Suppressor macrophage treated with lipopolysaccharide for 4 hours (primary cell): ENCODE results near the gene MYL6.

Source experiments
- DNase-seq: peaks from one replicate; pipeline ENCODE4 v3.0.0-alpha.2; 2020

Gene MYL6

DNA sequence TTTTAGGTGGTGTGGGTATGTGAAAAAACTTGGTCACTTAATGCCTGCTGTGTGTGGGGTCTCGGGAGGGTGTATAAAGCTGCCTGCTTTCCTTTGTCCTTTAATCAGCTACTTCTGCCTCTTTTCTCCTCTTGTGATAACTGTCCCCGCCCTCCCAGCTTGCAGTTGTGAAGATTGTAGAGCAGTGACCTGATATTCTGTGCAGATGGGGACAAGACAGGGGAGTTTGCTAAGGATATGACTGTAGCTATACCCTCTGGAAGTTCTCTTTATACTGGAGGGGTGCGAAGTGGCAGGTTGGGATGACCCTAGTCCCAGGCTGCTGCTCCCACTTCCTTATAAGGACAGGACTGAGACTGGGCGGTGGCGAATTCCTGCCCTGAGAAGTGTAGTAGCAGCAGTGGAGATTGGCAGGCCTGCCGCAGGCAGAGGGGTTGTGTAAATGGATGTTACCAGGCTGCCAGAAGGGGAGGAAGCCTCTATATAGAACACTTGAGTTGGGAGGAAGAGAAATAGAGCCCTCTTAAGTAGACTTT, 835 bp downstream of the MYL6 start:
- DNase-seq, result peak; percentile 65

GRCh38 chr12:56159482-56160192, 1.5 kb downstream of the MYL6 start:
- DNase-seq, result no peak

GRCh38 chr12:56160193-56160763, 2.1 kb downstream of the MYL6 start:
- DNase-seq, result peak; percentile 34

DNA sequence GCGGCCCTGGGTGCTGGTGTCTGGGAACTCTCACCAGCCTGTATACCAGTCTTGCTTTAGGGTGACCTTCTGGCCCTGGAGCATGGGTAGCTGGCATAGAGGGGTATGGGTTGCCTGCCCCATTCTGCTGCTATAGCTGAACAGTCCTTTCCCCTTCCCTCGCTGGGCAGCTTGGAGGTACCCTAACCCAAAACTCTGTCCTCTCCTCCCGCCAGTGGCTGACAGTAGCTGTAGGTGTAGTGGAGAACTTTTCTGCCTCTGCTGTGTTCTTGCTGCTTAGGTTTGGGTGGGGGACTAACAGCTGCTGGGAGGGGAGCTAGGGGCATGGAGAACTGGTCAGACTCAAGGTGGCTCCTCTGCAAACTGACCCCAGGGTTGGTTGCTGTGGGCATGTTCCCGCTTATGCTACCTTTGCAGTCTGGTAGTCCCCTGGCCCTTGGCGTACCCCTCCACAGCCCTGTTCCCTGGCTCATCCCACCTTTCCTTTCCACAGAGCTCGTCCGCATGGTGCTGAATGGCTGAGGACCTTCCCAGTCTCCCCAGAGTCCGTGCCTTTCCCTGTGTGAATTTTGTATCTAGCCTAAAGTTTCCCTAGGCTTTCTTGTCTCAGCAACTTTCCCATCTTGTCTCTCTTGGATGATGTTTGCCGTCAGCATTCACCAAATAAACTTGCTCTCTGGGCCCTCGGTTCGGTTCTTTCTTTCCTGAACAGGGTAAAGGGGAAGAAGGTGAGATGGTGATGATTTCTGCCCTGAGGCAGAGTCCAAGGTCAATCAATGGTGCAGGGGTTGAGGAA, 2.9 kb downstream of the MYL6 start:
- no peak for DNase-seq

GRCh38 chr12:56161690-56162351, 3.7 kb downstream of the MYL6 start:
- DNase-seq, result no peak

DNA sequence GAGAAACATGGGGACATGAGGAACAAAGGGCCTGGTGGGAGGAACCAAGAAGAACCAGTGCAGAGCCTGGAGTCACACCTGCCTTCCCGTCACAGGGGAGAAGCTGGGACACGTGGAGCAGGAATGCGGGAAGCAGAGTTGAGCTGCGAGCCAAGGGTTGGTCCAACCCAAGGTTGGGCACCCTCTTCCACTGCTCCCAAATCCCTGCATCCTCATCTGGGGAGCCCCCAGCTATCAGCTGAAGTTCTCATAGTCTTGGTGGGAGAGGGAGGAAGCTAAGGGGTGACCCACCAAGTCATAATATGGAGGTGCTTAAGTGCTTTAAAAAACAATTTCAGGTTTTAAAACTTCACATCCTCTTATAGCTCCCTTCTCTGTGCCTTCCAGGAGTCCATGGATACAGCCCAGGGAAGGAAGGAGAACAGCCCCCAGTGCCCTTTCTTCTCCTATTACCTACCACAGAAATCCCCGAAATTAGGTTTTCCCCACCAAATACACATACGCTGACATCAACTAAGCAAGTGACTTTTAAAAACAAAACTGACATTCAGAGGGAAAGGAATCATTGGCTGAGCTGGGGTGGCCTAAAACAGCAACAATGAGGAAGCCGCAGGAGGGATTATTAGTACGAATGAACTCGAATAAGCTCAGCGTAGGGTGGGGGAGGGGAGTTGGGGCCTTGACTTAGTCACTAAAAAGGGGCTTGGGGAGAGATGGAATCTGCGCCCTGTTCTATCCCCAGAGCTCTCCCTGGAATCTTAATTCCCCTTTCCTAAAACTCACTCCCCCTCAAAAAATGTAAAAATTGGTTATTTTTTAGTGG, 4.5 kb downstream of the MYL6 start:
- no peak for DNase-seq

DNA sequence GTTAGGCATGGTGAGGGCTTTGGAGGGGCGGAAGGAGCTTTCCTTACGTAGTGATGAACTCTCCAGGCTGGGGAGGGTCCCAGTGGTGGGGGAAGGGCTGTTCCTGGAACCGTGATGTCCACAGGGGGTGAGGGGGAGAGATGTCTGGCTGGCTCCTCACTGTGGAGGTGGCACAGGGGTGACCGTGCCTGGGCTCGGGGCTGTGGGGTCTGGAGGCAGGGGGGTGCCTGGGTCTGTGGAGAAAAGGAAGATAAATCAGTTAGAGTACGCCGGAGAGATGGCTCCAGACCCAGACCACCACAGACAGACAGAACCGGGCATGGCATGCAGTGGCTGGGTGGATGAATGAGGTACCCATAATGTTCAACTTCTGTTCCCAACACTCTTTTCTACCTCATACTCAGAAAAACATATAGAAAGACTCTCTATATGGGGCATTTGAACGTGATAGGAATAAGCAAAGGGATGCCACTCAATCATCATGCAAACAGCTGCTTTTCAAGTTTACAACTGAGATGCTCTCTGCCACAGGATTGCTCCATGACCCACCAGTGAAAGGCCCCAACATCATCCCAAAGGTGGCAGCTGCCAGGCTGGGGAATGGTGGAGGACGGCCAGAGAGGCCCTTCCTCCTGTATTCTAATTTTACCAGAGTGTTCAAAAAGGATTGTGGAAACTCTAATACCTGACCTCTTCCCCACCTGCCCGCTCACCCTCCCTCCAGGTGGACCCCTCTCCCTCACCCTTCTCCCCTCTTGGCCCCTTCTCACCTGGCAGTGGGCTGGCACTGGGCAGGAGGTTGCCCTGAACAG, 5.6 kb downstream of the MYL6 start:
- no peak for DNase-seq

DNA sequence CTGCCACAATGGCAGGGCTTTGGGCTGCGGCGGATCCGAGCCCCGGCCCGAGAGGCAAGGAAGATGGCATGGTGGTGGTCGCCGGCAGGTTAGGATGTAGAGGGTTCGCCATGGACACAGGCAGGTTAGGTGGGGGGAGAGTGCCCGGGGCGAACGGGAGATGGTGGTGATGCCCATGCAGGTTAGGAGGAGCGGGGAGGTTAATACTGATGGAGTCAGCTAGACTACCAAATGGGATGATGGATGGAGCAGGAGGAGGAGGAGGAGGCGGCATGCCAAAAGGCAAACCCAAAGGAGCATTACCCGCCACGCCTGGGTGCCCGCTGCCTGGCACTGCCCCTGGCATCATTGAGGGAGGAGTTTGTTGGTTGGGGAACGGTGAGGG, 6.2 kb downstream of the MYL6 start:
- DNase-seq, result no peak

DNA sequence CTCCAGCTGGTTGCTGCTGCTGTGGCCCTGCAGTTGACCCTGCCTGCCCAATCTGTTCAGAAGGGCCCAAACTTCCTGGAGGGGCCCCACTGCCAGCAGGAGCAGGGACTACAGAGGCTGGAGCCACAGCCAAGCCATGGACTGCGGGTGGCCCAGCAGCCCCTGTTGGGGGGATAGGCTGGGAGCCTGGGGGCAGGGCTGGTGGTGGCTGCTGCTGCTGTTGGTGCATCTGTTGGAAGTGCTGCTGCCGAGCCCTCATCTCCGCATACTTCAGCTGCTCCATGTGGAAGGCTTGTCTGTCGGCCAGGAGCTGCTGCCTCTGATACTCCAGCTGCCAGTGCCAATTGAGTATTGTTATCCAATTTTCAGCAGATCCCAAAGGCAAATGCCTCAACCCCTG, 7.2 kb downstream of the MYL6 start:
- no peak for DNase-seq

- no peak for DNase-seq
Measured at GRCh38 chr12:56169229-56169759, 11.1 kb downstream of the MYL6 start.

DNA sequence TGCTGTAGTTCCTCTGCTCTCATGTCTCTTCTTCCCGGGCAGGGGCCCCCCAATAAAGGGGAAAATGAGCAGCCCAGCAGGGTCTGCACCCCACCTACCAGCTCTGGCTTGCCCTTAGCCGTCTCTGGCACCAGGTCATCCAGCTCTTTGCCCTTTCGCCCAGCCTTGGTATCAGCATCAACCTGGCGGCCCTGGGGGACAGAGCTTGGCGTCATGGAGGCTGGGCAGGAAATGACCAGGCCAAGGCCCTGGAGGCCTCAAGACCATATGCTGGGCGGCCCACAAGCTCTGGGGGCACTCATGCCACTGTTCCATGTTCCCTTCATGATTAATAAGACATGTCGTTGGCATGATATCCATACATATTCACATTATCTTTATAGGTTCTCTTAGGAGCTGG, 14.7 kb downstream of the MYL6 start:
- DNase-seq, result no peak

- DNase-seq, result no peak
Measured at GRCh38 chr12:56178347-56178746, 20.2 kb downstream of the MYL6 start.

DNA sequence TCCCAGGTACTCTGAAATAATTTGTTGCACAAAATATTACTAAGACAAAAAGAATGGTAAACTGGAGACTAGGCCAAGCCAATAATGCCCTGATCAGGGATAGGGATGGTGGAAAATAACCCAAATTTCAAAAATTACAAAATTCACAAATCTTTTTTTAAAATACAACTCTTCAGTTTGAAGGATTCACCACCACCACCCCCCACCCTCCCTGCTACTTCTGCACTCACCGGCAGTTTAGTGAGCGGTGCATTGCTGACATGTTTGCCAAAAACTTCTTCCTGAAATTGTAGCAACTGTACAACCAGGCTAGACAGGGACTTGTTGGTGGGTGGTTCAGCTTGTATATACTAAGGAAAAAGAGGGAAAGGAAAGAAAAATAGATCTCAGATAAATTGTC, 28.8 kb downstream of the MYL6 start:
- DNase-seq, result no peak

- no peak for DNase-seq
Measured at GRCh38 chr12:56188131-56188777, 30.1 kb downstream of the MYL6 start.

DNA sequence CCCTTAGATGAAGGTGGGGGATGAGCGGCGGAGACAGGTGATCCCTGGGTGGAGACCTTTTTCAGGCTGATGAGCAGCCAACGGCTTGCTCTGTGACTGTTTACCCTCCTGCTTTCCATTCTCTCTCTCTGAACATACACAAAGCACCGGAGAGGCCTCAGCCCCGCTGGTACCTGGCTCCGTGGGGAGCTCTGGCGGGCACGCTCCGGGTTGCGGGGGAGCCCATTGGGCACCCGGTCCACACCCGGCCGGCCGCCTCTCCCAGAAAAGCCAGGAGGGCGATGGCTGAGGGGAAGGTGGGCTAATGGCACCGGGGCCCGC, 30.6 kb downstream of the MYL6 start:
- no peak for DNase-seq

GRCh38 chr12:56189099-56189917, 31.1 kb downstream of the MYL6 start, which contains the start of gene SMARCC2:
TSS of gene SMARCC2 (minus strand) at chr12:56189483. CDS start at chr12:56189461, 22 bp downstream.
- DNase-seq, result peak; percentile 95

DNA sequence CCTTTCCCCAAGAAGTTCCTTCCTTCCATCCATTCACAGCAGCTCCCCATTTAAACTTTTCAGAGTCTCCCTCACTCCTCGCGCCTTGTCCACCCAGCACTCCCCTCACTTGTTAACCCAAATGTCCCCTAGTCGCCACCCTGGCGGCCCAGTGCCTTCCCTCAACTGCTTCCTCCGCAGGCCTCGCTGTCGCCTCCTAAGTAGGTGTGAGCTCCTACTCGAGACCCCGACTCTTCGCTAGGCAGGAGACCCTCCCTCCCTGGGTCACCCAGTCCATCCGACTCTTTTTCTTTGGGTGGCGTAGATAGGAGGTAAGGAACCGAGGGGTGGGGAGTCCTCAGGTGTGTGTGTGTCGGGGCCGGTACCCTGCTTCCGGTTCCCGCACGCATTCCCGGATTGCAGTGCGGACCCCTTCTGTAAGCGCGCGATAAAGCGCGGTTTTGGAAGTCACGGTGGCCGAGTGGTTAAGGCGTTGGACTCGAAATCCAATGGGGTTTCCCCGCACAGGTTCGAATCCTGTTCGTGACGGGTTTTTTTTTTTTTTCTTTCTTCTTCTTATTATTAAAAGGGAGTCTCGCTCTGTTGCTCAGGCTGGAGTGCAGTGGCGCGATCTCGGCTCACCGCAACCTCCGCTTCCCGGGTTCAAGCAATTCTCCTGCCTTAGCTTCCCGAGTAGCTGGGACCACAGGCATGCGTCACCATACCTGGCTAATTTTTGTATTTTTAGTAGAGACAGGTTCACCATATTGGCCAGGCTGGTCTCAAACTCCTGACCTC, 31.9 kb downstream of the MYL6 start:
- peak; percentile 88 for DNase-seq

DNA sequence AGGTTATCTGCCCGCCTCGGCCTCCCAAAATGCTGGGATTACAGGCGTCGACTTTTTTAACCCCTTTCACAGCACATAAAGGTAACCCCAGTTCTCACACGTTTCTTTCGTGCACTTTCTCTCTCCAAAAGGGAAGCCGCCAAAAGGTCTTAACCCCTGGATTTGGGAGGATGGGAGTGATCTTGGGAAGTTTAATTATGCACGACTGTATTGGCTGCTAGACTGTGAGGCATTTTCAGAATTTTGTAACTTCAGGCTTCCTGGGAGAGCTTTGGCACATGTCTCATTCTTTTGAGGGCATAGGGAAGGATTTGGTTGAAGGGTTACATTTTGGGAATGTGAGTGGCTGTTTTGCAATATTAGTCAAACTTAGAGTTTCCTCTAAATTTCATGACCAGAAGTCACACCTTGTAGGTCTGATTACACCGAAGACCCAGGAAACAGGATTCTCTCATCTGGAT, 32.6 kb downstream of the MYL6 start:
- no peak for DNase-seq

GRCh38 chr12:56192582-56192981, 34.4 kb downstream of the MYL6 start:
- no peak for DNase-seq
